Measurements from ENCODE around the gene GNB4. TPM values are rescaled to one million over a fixed set of nuclear protein-coding genes. Genes with fewer than 3 reads are reported as not detected.

Gene GNB4
- total and polyA plus RNA-seq, 12 donors = 6.6 to 48.2 (median 12.8) TPM

DNA sequence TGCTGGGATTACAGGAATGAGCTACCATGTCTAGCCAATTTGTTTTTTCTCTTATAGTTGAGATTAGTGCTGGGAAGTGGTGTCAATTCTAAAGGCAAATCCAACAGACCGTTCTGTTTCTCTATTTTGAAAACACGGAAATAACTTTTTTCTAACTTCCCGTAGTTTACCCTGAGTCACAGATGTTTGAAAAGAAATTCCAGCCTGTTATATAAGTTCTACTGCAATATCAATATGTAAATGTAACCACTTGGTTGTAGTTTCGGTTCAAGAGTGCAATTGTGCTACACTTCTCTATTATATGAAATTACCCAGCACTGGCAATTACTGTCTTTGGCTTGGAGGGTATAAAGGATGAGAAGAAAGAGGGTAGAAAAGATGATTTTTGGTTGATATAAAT lies 22.3 kb upstream of the GNB4 start:
- intact Hi-C loops (cut with DNase I) = no loop called here
- DNase-seq (no peak), ATAC-seq (peak in 6 of 8 donors; percentile 49 to 78 (median 59))
- WGBS, 2 donors = 52 to 59% methylated on average over 4 of the region's 4 CpGs
- H3K27me3 ChIP-seq = no peaks in the 10 kb centered on the region
- H3K9me3 ChIP-seq = peaks cover 0 to 8% (median 0%) of the 10 kb centered on the region in 11 donors
- H3K4me1 ChIP-seq = peaks cover 0 to 23% (median 3%) of the 10 kb centered on the region in 9 donors
- TF ChIP-seq, protein P1, sequence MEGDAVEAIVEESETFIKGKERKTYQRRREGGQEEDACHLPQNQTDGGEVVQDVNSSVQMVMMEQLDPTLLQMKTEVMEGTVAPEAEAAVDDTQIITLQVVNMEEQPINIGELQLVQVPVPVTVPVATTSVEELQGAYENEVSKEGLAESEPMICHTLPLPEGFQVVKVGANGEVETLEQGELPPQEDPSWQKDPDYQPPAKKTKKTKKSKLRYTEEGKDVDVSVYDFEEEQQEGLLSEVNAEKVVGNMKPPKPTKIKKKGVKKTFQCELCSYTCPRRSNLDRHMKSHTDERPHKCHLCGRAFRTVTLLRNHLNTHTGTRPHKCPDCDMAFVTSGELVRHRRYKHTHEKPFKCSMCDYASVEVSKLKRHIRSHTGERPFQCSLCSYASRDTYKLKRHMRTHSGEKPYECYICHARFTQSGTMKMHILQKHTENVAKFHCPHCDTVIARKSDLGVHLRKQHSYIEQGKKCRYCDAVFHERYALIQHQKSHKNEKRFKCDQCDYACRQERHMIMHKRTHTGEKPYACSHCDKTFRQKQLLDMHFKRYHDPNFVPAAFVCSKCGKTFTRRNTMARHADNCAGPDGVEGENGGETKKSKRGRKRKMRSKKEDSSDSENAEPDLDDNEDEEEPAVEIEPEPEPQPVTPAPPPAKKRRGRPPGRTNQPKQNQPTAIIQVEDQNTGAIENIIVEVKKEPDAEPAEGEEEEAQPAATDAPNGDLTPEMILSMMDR (IDR thresholded peaks at IDR 0.05) = no peak
- H3K36me3 ChIP-seq = no peaks in the 10 kb centered on the region
- H3K4me3 ChIP-seq = no peak overlapping the region
- peak overlapping the region in 8 of 10 donors; percentile 3 to 76 (median 48) for H3K27ac ChIP-seq

DNA sequence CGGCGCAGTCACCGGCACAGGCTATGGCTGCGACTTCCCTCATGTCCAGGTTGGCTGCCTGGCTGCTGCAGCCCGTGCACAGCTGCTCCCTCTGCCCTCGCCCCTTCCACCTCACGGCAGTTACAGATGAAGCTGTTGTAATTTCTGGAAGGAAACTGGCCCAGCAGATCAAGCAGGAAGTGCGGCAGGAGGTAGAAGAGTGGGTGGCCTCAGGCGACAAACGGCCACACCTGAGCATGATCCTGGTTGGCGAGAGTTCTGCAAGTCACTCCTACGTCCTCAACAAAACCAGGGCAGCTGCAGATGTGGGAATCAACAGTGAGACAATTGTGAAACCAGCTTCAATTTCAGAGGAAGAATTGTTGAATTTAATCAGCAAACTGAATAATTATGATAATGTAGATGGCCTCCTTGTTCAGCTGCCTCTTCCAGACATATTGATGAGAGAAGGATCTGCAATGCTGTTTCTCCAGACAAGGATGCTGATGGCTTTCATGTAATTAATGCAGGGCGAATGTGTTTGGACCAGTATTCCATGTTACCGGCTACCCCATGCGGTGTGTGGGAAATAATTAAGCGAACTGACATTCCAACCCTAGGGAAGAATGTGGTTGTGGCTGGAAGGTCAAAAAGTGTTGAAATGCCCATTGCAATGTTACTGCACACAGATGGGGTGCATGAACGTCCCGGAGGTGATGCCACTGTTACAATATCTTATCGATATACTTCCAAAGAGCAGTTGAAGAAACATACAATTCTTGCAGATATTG lies 13.2 kb upstream of the GNB4 start:
- ATAC-seq = no peak
- intact Hi-C loops (cut with DNase I) = loop anchor here in 1 of 10 donors (10.0 kb wide), 1 partner anchor 80 kb away; no protein-coding TSS in a partner anchor
- Histone ChIP-seq H3K4me1 (peaks cover 0 to 16% (median 0%) of the 10 kb centered on the region in 9 donors), H3K27ac (no peak overlapping the region), H3K36me3 (no peaks in the 10 kb centered on the region), H3K9me3 (no peaks in the 10 kb centered on the region), H3K4me3 (no peak overlapping the region), H3K27me3 (no peaks in the 10 kb centered on the region)
- TF ChIP-seq, protein P1 (IDR thresholded peaks at IDR 0.05) = no peak
- DNase-seq = no peak
- WGBS, 2 donors = 69 to 73% methylated on average over 19 of the region's 19 CpGs

DNA sequence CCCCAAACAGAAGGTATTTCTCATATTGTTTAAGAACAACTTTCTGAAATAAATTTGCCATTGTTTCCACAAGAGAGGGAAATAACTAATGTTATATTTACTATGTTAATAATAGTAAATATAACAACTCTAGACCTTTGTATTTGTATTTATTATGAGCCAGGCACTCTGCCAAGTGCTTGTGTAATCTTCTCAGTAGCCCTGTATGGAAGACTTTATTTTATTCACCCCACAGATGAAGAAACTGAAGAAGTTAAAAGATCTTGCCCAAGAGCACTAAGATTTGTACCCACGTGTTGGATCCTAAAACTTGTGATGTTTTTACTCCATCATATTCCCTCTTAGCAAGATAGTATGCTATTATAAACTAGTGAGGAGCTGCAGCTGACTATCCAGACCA lies 12.0 kb upstream of the GNB4 start:
- ATAC-seq (no peak), DNase-seq (no peak)
- intact Hi-C loops (cut with DNase I) = loop anchor here in 1 of 10 donors (10.0 kb wide), 1 partner anchor 81 kb away; no protein-coding TSS in a partner anchor
- H3K36me3 ChIP-seq = no peaks in the 10 kb centered on the region
- no peak overlapping the region for H3K4me3 ChIP-seq
- TF ChIP-seq, protein P1 (IDR thresholded peaks at IDR 0.05) = no peak
- WGBS, 2 donors = 56 to 68% methylated on average over 1 of the region's 1 CpG
- H3K9me3 ChIP-seq = no peaks in the 10 kb centered on the region
- no peaks in the 10 kb centered on the region for H3K27me3 ChIP-seq
- peaks cover 0 to 16% (median 0%) of the 10 kb centered on the region in 9 donors for H3K4me1 ChIP-seq
- no peak overlapping the region for H3K27ac ChIP-seq

DNA sequence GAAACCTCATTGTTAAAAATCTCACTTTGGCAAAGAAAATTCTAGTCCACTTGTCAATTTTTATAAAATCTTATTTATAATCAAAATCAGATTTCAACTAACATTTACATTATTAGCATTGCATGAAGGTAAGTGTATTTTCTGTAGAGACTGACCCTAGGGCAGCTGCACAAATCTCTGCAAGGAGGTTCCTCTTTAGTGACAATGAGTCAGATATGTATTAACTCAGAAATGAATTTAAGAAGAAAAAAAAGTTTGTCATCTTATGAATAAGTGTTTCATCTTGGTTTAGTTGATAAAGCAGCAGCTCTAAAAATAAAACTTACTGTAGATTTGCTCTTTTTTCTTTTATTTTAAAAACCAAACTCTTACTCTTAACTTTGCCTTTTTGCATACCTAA lies 9.0 kb upstream of the GNB4 start:
- Histone ChIP-seq H3K4me1 (peaks cover 0 to 16% (median 0%) of the 10 kb centered on the region in 9 donors), H3K9me3 (no peaks in the 10 kb centered on the region), H3K27me3 (no peaks in the 10 kb centered on the region), H3K36me3 (no peaks in the 10 kb centered on the region), H3K4me3 (no peak overlapping the region), H3K27ac (no peak overlapping the region)
- TF ChIP-seq, protein P1 (IDR thresholded peaks at IDR 0.05) = no peak
- ATAC-seq (no peak), DNase-seq (no peak)
- intact Hi-C loops (cut with DNase I) = loop anchor here in 1 of 10 donors (10.0 kb wide), 1 partner anchor 85 kb away; no protein-coding TSS in a partner anchor
